ENCODE results near the gene PLPP1.

Gene PLPP1

DNA sequence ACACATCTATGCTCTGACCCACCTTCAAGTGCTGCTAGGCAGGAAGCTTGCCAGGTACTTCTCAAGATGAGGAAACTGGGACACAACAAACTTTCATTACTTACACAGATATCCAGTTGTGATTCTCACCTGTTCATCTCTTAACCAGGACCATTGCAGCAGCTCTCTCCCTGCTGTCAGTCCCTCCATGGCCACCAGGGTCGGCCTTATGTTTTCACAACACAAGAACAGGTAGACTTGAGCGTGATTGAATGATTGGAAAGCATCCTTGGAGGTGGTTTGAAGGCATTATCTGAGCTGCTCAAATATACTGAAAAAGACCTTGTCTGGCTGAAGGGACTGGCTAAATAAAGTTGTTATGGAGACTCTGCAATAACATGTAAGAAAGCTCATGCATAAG lies 132.6 kb downstream of the PLPP1 start:
- DNase-seq = no peak

DNA sequence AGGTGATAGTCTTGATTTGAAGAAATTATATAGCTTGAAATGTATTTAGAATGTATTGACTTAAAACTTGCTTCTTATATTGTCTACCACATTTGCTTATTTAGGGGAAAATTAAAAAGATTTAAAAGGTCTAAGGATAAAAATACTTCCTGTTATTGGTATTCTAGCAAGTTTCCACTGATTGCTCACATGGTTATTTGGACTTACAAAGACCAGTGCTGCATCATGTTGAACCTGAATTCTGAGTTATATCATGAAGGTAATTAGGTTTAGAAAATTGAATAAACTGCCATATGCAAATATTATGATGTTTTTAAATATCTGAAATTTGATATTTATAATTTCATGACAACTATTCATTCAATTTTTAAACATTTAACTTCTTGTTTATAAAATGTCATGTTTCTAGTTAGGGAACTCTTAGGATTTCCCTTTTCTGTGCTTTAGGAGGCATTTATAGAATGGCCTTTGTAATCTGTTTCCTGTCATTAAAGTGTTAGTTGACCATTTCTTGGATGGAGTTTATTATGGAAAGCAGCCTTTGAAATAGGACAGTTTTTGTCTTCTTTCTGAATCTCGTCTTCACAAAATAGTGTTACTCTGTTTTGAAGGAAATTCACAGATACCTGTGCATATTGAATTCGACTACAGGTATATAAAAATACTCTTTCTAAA lies 141.1 kb downstream of the PLPP1 start:
- DNase-seq = no peak

DNA sequence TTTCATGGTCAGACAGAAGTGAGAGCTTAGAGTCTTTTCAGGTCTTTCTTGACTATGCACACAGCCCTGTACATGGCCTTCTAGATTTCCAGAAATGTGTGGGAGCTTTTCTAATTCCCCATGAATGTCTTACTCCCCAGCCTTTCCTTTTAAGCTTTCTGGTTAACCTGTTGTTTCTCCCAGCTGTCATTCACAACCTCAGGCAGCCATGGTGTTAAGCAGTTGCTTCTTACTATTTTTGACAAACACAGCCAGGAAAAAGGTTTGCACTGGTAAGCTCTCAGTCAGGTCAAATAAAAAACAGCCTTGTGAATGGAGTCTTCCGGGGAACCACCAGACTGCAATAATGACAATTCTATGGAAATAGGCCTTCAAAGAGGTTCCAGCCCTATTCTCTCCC lies 142.1 kb downstream of the PLPP1 start:
- DNase-seq = no peak

DNA sequence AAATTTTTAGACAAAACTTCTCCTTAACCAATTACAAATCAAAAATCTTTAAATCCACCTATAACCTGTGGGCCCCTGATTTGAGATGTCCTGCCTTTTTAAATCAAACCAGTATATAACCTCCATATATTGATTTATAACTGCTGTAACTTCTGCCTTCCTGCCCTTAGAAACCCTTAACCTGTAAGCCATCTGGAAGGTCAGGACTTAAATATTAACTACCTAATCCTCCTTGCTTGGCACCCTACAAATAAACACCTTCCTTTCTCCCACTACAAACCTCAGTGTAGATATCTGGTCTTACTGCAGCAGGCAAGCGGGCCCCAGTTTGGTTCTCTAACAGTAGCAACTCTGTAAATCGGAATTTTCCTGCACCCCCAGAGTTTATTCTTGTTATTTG lies 143.1 kb downstream of the PLPP1 start:
- no peak for DNase-seq

- DNase-seq = no peak
Measured at GRCh38 chr5:55387865-55388264, 146.9 kb downstream of the PLPP1 start.

DNA sequence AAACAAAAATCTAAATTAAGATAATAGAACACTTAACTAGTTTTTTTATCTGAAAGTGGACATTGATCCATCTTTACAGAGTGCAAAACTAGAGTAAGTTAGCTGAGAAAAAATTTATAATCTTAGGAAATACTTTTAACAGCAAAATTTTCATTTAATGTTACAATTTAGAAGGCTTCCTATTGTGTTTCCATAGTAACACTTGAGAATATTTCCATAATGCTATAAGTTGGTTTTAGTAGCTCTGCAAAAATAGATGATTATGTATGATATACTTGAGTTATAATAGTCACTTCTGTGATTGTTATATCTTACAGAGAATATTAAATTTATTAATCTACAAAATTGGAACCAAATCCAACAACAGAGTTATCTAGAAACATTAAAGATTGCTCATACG lies 148.4 kb downstream of the PLPP1 start:
- DNase-seq = no peak

GRCh38 chr5:55385846-55386245 lies 148.9 kb downstream of the PLPP1 start:
- DNase-seq = no peak

DNA sequence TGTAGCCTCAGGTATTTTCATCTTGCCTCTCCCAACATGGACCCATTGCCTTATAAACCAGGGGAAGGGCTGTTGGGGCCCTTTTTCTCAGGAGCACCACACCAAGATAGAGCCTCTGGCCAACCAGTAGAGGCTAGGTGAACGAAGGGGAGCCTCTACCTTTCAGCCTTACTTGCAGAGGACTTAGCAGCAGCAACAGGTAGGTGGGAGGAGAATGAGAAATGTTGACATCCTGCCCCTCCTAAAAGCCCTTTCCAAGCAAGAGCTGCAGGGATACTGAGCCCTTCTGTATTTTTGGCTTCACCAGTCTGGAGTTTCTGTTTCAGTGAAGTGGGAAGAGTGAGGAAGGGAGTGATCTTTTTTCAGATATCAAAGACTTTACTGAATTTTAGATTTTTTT lies 149.5 kb downstream of the PLPP1 start:
- DNase-seq = no peak

DNA sequence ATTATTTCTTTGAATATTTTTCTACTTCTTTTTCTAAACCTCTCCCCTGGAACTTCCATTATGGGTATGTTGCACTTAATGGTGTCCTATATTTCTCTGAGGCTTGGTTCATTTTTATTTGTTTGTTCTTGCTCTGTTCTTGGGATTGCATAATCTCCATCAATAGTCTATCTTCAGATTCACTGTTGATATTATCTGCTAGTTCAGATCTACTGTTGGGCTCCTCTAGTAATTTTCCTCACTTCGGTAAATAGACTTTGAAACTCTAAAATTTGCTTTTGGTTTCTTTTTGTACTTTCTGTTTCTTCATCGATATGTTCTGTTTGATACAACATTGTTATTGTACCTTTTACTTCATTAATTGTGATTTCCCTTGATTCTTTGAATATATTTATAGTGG lies 150.7 kb downstream of the PLPP1 start:
- DNase-seq = no peak

DNA sequence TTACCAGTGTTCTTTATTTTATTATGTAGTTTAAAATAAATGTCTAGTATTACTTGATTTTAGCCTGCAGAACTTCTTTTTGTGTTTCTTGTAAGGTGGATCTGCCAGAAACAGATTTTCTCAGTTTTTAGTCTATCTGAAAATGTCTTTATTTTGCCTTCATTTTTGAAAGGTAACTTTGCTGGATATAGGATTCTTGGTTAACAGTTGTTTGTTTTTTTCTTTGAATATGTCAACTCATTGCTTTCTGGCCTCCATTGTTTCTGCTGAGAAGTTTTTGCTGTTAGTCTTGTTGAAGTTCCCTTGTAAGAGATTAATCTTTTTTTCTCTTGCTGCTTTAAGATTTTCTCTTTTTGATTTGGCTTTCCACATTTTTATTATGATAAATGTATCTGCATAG lies 151.5 kb downstream of the PLPP1 start:
- DNase-seq = no peak

DNA sequence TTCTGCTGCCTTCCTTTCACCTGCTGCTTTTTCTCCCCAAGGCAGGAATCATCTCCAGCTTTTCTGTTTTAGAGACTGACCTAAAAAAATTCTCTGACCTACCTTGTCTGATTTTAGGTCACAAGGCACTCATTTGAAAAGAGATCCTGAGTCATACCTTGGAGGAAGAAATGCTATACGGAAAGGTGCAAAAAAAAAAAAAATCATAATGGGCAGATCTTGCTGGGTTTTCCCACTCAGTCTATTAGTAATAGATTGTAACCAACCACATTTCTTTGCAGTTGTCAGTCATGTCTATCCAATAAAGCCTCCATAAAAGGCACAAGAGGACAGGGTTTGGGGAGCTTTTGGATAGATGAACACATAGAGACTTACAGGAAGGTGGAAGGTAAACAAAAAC lies 157.0 kb downstream of the PLPP1 start:
- DNase-seq = no peak
